Skin of body (tissue), 2 donors: ENCODE results near the gene SPATA31D4. TPM values are rescaled to one million over a fixed set of nuclear protein-coding genes. Genes with fewer than 3 reads are reported as not detected.
A peak's percentile ranks its signal among the peaks of the same experiment; 100 is the strongest.
"Not testable (repeated sequence)": the region's sequence is repeated elsewhere in the genome, so short reads cannot be mapped to it uniquely, and the experiment has no call there.

ENCODE experiments used
- DNase-seq: peaks from one replicate; lab custom pipeline; 2025; lab: John Stamatoyannopoulos, UW
- total RNA-seq: library from RNA; depleted of rRNA; stranded (reverse); fragments of >200 nt; gene quantifications from one replicate; pipeline ENCODE4 v1.2.3, GENCODE V29; 2014

SPATA31D4 gene
- total RNA-seq, result not detected

DNA sequence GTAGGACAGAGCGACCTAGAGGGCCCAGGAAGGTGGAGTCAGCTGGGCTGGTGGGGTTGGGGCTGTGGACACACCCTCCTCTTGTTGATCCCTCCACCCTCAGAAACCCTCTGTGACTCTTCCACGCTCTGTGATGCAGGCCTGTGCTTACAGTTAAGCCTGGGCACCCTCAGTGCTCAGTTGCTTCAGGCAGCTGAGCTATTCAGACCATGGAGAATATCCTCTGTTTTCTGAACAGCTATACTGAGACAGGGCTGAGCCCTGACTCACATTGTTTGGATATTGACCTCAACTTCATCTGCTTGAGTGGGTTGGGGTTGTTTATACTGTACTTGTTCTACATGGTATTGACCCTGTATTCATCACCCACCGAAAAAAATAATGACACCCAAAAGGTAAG, at the start of gene SPATA31D4:
Gene SPATA31D4 (plus strand): TSS at position 124 of the 400 bp plus-strand sequence. CDS start 86 bp downstream, at position 210.
- not testable (repeated sequence) for DNase-seq

- DNase-seq, result no peak
Measured at GRCh38 chr9:81878530-81878929, 49.7 kb upstream of the SPATA31D4 start.

DNA sequence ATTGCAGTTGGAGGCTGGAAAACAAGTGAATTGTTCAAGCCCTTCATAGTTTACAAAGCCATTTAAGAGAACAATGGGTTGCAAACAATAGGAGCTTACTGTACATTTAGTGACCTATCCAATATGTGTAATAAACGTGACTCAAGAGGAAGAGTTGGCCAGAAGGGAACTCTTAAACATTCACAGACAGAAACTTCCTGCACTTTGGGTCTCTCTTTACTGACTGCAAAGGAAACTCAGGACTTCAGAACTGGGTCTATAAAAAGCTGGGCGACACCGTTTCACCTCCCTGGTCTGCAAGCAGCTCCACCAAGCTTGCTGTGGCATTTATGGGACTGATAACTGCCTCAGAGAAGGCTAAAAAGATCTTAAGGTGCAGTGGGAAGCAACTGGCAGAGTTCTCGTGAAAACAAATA, 48.7 kb upstream of the SPATA31D4 start:
- DNase-seq, result peak; percentile 1

DNA sequence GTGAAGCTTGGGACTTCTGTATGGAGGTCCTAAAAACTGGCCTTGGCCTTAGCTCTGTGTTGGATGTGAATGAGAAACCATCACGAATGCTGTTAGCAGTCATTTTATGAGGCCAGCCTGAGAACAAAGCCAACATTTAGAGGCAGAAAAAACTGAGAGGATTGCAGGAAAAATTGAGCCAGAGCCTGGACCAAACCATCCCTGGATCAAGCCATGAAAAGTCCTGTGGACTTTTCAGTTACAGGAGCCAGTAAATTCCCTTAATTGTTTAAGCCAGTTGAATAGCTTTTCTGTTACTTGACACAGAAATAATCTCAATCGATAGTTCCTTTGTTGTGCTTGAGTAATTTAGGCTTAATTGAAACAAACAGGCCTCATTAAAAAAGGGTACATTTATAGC, 42.6 kb upstream of the SPATA31D4 start:
- no peak for DNase-seq

GRCh38 chr9:81886665-81887064, 41.6 kb upstream of the SPATA31D4 start:
- DNase-seq, result no peak

DNA sequence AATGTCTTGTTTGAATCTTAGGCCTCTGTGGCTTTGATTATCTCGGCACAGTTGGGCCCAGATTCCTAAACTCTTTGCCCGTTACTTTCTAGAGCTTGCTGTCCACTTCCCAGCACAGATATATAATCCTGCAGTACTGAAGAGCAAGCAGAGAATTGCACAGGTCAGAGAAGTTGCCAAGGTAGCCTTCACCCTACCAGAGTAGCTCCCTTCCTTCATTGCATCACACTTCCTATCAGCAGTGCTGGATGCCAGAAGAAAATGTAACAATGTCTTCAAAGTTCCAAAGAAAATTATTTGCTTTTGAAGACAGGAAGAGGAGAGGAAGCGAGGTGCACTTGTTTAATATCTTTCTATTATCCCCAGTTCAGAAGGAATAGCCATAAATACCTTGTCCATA, 38.1 kb upstream of the SPATA31D4 start:
- DNase-seq, result no peak

DNA sequence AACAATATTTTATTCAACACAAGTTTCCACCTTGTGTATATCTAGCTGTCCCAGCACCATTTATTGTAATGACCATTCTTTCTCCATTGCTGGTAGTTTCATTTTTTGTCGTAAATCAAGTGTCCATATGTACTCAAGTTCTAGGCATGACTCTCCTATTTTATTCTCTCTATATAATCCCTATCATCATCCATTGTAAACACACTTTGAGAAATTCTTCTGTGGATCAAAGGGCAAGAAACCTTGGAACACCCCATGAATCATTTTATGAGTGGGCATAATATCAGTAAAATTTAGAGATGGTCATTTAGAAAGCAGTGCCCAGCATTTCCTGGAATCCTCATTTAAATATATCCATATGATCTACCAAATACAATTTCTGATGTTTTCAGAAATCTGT, 35.8 kb upstream of the SPATA31D4 start:
- DNase-seq, result no peak

GRCh38 chr9:81893929-81894328, 34.3 kb upstream of the SPATA31D4 start:
- DNase-seq, result no peak

- DNase-seq, result no peak
Measured at GRCh38 chr9:81894891-81895290, 33.3 kb upstream of the SPATA31D4 start.

DNA sequence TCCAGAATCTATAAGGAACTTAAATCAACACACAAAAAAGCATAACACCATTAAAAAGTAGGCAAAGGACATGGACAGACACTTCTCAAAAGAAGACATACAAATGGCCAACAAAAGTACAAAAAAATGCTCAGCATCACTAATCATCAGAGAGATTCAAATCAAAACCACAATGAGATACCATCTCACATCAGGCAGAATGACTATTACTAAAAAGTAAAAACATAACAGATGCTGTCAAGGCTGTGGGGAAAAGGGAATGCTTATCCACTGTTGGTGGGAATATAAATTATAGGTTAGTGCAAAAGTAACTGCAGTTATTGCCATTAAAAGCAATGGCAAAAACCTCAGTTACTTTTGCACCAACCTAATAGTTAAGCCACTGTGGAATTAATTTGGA, 32.2 kb upstream of the SPATA31D4 start:
- no peak for DNase-seq

DNA sequence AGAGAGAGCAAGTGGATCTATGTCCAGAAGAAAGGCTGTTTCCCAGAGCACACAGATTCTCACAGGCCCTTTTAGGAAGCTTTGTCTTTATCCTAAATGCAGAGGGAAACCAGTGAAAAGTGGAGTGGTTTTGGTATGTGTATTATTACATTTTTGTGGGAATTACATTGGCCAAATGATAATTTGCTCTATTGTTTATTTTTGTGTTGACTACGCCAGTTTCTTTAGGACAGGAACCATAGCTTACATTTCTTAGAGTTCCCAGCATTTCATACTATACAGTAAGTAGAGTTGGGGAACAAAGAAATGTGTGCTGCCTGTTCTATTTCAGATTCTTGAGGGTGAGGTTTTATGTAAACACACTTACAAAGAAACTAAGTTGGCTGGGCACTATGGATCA, 29.4 kb upstream of the SPATA31D4 start:
- no peak for DNase-seq

DNA sequence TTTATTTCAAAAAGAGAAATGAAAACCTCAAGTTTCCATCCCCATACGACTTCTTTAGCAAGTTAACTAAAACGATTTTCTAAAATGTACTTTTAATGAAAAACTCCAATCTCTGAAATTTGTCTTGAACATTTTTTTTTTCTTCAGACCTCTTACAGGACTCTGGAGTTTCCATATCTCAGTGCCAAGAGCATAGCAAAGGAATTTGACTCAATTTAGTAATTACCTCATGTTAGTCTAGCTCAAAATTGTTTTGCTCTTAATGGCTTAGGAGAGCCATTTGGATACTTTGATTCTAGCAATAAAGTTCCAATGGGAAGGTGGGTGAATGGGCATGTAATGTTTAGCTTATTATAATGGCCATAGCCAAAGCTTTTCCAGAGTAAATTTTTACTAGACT, 26.0 kb upstream of the SPATA31D4 start:
- no peak for DNase-seq

DNA sequence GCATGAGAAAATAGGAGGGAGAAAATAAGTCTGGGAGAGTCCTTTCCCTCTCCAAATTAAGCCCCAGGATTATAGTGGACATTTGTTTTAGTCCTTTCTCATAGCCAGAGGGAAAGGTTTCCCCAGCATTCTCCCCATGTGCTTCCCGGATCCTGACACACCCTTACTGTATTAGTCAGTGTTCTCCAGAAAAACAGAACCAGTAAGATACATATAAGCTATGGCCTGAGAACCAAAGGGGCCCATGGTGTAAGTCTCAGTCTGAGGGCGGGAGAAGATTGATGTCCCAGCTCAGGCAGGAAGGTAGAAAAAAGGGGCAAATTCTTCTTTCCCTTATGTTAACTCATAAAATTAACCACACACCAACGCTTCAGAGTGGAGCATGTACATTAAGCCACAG, 25.6 kb upstream of the SPATA31D4 start:
- DNase-seq, result no peak

DNA sequence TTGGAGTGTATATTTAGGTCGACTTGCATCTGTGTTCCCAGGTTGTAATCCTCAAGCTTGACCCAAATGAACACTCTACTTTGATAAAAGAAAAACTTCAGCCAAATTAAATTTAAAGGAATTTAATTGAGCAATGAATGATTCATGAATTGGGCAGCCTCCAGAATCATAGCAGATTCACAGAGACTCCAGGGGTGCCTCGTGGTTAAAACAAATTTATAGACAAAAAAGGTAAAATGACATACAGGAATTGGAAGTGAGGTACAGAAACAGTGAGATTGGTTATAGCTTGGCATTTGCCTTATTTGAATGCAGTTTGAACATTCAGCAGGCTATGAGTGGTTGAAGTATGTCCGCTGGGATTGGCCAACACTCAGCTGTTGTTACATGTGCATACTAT, 21.6 kb upstream of the SPATA31D4 start:
- DNase-seq, result no peak

GRCh38 chr9:81912135-81912534, 16.1 kb upstream of the SPATA31D4 start:
- DNase-seq, result no peak

- DNase-seq, result no peak
Measured at GRCh38 chr9:81915801-81916505, 12.3 kb upstream of the SPATA31D4 start.

GRCh38 chr9:81918507-81918906, 9.7 kb upstream of the SPATA31D4 start:
- not testable (repeated sequence) for DNase-seq

- DNase-seq, result not testable (repeated sequence)
Measured at GRCh38 chr9:81930147-81930546, 1.9 kb downstream of the SPATA31D4 start.

DNA sequence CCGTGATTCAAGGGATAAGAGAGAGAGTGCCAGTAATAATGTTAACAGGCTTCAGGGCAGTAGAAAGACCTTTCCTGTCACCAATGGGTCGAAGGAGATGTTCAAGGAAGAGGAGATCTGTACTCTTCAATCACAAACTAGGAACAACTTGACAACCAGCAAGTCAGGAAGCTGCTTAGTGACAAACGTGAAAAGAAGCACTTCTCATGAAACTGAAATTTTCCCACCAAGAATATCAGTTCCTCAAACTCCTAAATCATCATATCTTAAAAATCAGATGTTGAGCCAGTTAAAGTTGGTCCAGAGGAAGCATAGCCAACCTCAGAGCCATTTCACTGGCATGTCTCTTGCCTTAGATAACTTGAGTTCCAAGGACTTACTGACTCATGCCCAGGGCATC, 5.3 kb downstream of the SPATA31D4 start:
- DNase-seq, result not testable (repeated sequence)

DNA sequence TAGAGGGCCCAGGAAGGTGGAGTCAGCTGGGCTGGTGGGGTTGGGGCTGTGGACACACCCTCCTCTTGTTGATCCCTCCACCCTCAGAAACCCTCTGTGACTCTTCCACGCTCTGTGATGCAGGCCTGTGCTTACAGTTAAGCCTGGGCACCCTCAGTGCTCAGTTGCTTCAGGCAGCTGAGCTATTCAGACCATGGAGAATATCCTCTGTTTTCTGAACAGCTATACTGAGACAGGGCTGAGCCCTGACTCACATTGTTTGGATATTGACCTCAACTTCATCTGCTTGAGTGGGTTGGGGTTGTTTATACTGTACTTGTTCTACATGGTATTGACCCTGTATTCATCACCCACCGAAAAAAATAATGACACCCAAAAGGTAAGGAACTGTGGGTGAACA, 15.2 kb downstream of the SPATA31D4 start, which contains the start of gene SPATA31D3:
Gene SPATA31D3 (plus strand): TSS at position 108 of the 400 bp plus-strand sequence. CDS start 86 bp downstream, at position 194.
- DNase-seq, result not testable (repeated sequence)

GRCh38 chr9:81948650-81949049, 20.4 kb downstream of the SPATA31D4 start:
- DNase-seq, result not testable (repeated sequence)

DNA sequence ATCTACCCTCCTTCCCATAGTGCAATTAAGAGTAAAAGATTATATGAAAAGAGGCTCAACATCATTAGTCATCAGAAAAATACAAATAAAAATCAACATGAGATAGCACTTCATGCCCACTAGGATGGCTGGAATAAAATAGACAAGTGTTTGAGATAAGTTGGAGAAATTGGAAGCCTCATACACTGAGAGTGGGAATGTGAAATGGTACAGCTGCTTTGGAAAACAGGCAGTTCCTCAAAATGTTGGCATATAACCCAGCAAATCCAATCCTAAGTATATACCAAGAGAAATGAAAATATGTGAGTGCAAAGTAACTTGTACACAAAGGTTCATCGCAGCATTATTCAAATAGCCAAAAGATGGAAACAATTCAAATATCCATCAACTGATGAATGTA, 24.9 kb downstream of the SPATA31D4 start:
- no peak for DNase-seq

GRCh38 chr9:81955625-81956024, 27.4 kb downstream of the SPATA31D4 start:
- DNase-seq, result no peak
